ENCODE data around the gene CD2BP2.
"Not testable (repeated sequence)": the region's sequence is repeated elsewhere in the genome, so short reads cannot be mapped to it uniquely, and the experiment has no call there.

Gene CD2BP2

DNA sequence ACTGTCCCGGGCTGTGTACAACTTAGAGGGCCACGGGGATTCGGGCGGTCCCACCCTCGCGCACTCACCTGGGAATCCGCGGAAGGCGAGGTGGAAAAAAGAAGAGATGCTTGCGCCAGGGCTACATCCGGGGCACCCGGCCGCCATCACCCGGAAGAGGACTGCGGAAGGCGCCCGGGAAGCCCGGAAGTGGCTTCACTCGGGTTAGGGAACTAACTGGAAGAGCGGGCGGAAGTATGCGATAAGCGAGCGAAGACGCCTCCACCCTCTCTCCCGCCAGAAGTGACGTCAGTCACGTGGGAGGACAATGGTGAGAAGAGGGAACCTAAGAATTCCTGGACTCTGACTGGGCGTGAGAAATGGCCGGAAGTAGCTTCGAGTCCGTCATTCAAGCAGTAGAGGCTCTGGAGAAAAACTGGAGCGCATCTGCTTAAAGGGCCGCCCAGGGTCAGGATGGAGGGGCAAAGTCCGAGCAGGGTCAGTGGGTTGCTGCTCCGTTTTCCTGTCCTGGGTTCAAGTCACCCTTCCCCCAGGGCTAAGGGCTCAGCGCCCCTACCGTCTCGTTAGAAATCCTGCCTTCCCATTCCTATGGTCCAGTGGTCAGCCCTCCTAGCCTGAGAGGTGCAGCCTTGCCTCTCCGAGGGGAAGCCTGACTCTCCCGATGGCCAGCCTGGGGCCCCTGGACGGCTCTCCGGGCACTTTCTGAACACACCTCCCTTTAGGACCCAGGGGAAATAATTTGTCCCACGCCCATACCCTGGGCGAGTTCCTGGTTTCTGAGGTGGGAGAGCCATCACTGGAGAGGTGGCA, at the start of gene CD2BP2:
TSS of gene CD2BP2 (minus strand) at position 165 of the 810 bp plus-strand sequence. CDS start 627 bp downstream, outside the sequence.
- peak; percentile 96 for DNase-seq

DNA sequence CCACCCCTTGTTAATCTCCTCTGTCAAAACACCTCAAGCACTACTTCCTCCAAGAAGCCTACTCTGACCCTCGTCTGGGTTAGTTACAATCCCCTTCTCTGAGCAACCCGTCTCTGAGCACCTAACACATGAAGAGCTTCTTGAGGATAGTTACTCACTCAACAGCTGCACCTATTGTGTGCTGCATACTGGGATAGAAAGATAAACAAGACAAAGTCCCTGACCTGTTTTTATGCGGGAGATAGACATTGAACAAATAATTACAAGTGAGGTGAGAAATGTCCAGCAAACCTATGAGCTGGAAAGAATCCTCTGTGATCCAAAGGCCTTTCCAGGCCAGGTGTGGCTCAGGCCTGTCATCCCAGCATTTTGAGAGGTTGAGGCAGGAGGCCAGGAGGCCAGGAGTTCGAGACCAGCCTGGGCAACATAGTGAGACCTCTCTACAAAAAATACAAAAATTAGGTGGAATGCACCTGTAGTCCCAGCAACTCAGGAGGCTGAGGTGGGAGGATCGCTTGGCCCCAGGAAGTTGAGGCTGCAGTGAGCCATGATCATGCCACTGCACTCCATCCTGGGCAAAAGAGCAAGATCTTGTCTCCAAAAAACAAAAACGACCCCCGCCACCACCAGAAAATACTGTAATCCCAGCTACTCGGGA, 46.8 kb upstream of the CD2BP2 start:
- no peak for DNase-seq

DNA sequence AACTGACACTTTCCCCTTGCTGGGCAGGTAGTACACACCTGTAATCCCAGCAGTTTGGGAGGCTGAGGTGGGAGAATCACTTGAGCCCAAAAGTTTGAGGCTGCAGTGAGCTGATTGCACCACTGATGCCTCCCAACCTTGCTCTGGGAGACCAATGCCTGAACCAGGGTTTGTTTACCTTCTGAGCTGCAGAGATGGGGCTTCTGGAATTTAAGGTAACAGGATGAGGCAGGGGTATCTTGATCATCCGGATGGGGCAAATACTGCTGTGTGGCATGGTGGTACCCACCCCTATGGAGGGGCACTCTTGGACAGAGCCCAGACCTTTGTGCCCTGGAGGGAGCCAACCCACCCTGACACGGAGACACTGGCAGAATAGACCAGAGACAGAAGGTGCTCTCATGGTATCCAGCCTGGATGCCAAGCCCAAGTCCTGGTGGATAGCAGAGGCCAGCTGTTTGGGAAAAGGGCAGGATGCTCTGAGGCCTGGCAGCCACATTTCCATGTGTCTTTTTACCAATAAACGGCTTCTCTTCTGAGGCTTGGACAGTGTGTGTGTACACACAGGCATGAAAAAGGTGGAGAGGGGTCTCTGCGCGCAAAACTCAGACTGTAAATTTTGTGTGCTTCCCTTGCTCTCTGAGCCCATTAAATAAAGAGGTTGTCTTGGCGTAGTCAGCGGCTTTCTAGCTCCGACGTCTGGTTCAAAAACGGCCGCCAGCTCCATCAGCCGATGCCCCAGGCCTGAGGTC, 44.5 kb upstream of the CD2BP2 start:
- no peak for DNase-seq

DNA sequence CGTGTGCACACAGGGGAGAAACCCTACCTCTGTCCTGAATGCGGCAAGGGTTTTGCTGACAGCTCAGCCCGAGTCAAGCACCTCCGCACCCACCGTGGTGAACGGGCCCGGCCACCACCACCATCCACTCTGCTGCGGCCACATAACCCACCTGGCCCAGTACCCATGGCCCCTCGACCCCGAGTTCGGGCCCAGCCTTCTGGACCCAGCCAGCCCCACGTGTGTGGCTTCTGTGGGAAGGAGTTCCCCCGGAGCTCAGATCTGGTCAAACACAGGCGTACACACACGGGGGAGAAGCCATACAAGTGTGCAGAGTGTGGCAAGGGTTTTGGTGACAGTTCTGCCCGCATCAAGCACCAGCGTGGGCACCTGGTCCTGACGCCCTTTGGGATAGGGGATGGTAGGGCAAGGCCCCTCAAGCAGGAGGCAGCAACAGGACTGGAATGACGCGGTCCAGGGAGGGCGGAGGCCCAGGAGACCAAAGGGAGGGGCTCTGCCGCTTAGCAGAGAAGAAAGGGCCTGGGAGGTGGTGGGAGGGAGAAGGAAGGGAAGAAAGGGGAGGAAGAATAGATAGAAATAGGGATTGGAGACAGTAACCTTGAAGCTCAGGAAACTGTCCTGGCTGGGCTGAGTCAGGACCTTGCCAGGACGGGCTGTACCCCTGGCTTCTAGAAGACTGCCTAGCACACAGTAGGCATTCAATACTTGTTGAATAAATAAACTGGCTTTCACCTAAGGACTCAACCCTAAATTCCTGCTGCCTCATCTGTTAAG, 43.7 kb upstream of the CD2BP2 start:
- DNase-seq: no peak

DNA sequence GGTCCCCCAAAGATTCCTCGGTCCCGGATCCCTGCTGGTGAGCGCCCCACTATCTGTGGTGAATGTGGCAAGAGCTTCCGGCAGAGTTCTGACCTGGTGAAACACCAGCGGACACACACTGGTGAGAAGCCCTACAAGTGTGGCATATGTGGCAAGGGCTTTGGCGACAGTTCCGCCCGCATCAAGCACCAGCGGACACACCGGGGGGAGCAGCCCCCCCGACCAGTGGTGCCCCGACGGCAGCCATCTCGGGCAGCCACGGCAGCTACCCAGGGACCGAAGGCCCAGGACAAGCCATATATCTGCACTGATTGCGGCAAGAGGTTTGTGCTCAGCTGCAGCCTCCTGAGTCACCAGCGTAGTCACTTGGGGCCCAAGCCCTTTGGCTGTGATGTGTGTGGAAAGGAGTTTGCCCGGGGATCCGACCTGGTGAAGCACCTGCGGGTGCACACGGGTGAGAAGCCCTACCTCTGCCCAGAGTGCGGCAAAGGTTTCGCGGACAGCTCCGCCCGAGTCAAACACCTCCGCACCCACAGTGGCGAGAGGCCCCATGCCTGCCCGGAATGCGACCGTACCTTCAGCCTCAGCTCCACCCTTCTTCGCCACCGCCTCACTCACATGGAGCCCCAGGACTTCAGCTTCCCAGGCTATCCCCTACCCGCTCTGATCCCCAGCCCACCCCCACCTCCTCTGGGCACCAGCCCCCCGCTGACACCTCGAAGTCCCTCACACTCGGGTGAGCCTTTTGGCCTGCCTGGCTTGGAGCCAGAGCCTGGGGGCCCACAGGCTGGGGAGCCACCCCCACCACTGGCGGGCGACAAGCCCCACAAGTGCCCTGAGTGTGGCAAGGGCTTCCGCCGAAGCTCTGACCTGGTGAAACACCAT, 42.9 kb upstream of the CD2BP2 start:
- DNase-seq: no peak

DNA sequence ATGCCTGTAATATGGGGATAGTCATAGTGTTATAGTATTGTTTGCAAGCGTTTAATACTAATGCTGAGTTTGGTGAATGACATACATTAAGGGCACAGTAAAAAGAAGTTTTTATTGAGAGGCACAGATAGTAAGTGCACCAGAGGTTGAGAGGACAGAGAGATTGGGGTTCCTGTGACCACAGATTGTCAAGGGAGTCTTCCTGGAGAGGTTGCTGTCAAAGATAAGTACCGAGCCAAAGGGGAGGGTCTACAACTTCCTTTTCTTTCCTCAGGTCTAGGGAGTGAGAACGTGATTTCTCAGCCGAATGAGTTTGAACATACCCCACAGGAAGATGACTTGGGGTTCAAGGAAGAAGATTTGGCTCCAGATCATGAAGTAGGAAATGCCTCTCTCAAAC, 41.9 kb upstream of the CD2BP2 start:
- DNase-seq: no peak

DNA sequence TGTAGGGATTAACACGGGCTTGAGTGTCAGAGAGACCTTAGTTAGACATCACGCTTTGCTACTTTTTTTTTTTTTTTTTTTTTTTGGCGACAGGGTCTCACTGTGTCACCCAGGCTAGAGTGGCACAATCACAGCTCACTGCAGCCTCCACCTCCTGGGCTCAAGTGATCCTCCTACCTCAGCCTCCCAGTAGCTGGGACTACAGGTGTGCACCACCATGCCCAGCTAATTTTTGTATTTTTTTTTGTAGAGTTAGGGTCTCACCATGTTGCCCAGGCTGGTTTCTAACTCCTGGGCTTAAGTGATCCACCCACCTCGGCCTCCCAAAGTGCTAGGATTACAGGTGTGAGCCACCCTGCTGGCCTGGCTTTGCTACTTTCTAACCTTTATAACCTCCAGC, 41.5 kb upstream of the CD2BP2 start:
- DNase-seq: not testable (repeated sequence)

DNA sequence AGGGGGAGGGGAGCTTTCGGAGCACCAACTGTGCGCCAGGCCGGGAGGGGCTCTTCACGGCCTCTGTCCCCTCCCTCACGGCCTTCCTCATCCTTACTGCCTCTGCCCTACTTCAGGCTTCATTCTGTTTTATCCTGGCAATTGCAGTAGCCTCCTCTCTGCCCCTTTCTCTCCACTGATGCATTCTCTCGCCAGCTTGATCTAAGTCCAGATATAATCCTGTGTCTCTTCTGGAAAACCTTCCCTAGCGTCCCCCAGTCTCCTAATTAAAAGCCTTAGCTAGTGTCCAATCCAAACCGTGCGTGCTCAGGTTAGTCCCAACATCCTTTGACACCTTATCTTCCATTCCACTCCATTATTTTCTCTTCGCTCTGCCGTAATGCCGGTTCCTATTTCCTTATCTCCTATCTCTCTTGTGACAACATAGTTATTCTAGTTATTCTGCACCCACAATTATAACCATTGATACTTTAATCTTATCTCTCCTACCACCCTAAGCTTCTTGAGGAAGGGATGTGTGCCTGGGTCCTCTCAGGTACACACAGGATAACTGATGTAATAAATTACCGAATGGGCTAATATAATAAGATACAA, 41.0 kb upstream of the CD2BP2 start:
- DNase-seq: no peak

DNA sequence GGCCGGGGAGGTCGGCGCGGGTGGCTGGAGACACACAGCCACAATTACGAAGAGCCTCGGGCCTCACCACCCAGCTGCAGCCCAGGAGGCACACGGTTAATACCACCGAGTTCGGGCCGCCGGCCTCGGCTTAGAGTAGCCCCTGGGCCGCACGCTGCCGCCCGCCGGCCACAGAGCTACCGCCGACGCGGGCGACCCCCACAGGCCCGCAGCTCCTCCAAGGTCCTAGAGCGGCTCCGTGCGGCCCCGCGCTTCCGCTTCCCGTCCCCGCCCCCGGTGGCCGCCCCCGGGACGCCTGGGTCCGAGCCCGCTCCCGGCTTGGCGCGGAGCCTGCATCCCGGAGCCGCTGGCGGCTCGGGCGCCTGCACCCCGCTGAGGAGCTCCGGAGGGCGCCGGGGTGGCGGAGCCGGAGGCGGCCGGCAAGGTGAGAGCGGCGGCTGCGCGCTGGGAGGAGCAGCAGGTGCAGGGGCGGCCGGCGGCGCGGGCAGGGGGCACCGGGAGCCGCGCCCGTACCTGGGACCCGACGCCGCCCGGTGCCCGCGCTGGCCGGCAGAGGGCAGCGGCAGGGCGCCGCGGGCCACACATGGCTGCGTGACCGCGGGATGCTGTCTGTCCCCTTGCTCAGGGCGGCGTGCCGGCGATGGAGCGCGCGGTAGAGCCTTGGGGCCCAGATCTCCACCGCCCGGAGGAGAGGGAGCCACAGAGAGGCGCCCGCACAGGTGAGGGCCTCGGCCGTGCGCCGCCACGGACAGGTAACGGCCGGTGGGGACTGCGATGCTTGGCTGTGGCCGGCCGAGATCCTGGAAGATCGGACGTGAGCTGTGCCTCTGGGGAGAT, 40.3 kb upstream of the CD2BP2 start, which contains the start of gene ZNF48:
TSS of gene ZNF48 (plus strand) at position 266 of the 837 bp plus-strand sequence. CDS start at position 641, 375 bp downstream.
- DNase-seq: peak; percentile 94

DNA sequence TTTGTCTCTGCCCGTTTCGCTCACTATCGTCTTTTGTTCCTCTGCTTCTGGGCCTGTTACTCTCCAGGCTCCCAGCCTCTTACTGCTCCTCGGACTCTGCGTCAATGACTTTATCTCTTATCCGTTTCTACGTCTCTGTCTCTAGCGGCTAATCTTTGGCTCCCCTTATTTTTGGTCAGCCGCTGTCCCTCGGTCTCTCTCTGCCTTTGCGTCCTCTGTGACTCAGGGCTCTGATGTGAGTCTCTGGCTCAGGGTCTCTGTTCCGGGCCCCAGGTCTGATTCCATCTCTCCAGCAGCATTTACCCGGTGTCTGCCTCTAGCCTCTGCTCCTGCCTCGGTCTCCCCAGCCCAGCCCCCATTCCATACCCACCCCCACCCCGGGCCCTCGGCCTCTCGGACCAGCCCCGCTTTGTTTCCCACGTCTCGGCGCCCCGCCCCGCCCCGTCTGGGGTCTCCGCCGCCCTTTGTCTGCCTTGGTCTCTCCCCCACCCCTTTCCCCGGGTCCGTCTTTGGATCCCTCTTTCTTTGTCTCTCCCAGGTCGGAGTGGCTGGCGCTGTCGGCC, 39.6 kb upstream of the CD2BP2 start:
- DNase-seq: peak; percentile 83

DNA sequence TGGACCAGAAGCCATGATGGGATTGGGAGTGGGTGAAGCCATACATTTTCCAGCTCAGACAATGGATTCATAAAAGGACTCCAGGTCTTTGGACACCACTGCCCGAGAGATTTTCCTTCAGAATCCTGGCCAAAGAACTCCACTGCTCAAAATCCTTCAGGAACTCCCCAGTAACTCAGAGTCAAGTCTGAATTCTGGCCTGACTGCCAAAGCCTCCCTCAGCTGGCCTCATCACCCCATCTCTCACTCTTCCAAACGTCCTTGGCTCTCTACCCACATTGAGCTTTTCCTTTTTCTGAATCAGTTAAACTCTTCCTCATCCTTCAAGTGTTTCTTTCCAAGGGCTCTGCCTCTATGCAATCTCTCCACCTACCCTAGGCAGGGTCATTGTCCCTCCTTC, 28.4 kb upstream of the CD2BP2 start:
- DNase-seq: no peak

DNA sequence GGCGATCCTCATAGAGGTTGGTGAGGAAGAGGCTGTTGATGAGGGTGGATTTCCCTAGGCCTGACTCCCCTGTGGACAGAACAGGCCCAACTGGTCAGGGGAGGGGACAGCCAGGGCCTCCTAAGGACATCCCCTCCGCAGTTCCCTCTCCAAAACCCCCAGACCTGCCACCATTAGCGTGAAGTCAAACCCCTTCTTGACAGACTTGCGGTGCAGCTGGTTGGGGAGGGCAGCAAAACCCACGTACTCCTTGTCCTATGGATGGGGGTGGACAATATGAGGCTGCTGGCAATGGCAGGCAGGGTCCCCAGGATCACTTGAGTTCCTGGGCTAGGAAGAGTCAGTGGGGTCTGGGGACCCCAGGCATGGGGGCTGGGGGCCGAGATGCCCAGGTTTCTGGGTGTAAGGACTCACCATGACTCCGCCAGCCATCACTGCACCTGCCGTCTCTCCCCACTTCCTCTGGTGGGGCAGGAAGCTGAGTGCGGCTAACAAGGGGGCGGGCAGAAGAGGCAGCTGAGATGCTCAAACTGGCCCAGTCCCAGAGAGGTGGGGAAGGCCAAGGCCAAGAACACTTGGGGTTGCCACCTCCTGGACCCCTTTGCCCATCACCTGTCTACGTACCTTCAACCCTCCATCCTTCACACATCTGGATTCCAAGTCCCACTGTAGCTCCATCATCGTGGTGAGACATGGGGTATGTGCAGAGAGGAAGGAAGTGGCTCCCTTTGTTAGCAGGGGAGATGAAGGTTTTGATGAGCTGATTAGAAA, 27.2 kb upstream of the CD2BP2 start, which contains the start of gene SEPTIN1:
TSS of gene SEPTIN1 (minus strand) at position 451 of the 771 bp plus-strand sequence. CDS start at position 432, 19 bp downstream.
- DNase-seq: no peak

DNA sequence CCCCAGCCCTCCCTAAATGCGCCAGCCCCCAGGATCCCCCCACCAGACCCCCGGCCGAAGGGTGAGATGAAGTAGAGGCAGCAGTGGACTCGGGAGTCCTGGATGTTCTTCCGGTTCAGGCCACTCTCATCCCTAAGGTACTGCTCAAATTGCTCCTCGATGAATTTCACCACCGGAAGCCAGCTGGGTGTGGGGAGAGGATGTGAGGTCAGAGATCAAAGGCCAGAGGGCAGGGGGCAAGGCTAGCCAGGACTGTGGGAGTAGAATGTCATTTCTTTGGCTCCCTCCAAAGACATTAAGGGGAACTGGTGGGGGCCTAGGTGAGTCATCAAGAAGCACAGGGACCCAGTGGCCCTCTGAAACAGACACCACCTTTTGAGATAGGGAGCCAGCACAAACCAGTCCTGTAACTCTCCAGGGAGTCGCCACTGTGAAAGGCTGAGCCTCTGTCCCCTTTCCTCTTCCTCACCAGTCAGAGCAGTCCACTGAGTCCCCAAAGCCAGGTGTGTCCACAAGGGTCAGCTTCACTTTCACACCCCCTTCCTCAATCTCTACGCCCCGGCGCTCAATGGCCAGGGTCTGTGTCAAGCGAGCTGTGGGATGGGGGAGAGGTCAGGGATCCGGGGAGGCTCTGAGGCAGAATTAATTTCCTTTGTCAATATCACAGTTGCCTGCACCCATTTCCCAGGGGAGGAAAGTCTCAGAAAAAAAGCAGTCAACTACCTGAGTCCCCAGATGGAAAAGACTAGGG, 26.4 kb upstream of the CD2BP2 start:
- no peak for DNase-seq

DNA sequence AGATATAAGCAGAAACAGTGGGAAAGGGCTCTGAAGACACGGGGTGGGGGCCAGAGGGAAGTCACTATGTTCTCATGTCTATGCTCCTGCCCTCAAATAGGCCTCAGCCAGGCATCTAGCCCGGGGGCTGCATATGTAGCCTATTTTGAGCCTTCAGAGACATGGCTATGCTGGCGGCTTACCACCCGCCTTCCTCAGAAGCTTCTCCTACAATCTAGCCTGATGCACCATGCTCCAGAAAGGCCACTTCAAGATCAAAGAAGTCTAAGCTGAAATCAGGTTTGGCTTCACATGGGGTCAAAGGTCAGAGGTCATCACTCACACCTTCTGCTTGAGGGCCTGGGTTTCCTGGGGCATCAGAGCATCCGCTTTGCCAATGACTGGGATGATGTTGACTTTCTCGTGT, 25.7 kb upstream of the CD2BP2 start:
- DNase-seq: no peak

DNA sequence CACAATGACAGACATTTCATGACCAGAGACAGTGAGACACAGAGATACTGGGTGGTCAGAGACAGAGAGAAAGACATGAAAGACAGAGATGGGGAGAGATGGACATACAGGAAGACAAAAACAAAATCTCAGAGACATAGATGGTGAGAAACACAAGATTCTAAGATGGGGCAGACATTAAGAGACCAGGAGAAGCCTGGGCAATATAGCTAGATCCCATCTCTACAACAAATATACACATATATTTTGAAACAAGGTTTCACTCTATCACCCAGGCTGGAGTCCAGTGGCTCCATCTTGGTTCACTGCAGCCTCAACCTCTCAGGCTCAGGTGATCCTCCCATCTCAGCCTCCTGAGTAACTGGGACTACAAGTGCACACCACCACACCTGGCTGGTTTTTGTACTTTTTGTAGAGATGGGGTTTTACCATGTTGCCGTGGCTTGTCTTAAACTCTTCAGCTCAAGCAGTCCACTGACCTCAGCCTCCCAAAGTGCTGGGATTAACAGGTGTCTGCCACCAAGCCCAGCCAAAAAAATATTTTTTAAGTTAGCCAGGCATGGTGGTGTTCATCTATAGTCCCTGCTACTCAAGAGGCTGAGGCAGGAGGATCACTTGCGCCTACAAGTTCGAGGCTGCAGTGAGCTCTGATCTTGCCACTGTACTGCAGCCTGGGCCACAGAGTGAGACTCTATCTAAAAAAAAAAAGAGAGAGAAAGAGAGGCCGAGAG, 25.1 kb upstream of the CD2BP2 start:
- DNase-seq: no peak

DNA sequence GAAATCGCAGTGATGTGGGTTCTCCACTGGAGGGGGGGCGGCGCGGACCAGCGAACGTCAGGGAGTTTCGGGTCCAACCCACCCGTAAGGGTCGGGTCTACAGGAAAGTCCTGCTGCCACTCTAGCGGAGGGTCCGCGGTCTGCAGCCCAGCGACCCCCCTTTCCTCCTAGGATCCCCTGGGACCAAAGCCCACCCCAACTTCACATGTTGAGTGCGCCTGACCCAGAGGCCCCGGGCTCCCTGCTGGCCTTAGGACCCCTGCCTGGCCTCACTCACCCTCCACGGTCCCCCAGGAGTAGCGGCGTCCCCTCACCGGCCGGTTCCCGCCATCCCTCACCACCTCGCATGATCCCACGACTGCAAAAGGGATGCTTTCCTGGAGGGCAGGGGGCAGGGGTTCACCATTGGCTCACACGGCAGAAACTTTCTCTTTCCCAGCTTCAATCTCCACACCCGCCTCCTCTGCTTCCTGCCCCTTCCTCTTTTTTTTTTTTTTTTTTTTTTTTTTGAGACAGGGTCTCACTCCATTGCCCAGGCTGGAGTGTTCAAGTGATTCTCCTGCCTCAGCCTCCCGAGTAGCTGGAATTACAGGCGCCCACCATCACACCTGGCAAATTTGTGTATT, 24.2 kb upstream of the CD2BP2 start:
- no peak for DNase-seq
